Activated CD4-positive, alpha-beta T cell treated with anti-CD3 and anti-CD28 coated beads for 36 hours (primary cell): ENCODE data around the gene LSM11. TPM values are rescaled to one million over a fixed set of nuclear protein-coding genes. Genes with fewer than 3 reads are reported as not detected.
A peak's percentile ranks its signal among the peaks of the same experiment; 100 is the strongest.

Source experiments
- ATAC-seq: fragments of 200-7000 bp; cut with Tn5 transposase; one replicate; pipeline ENCODE4 v1.10.0; 2021; ENCODE audit warnings: mild to moderate bottlenecking, moderate library complexity
- CTCF ChIA-PET: fragments of 350-600 bp; sonication (Branson Sonifier 250); formaldehyde crosslinking; loops from one replicate; lab custom pipeline; 2021; ENCODE audit warnings: antibody characterized with exemption; lab: Charles Lee
- POLR2A ChIA-PET: fragments of 350-600 bp; sonication (Branson Sonifier 250); formaldehyde crosslinking; loops from one replicate; lab custom pipeline; 2021; ENCODE audit warnings: antibody characterized with exemption, inconsistent platforms; lab: Charles Lee
- DNase-seq: peaks from one replicate; pipeline ENCODE4 v3.0.0-alpha.2; 2020
- H3K27ac Mint-ChIP-seq: one replicate; pipeline ENCODE4 v1.8.0; 2021; ENCODE audit warnings: mixed read lengths
- H3K27me3 Mint-ChIP-seq: one replicate; pipeline ENCODE4 v1.8.0; 2021; ENCODE audit warnings: mixed read lengths
- H3K36me3 Mint-ChIP-seq: one replicate; pipeline ENCODE4 v1.8.0; 2021; ENCODE audit warnings: low read depth, mixed read lengths
- H3K4me1 Mint-ChIP-seq: one replicate; pipeline ENCODE4 v1.8.0; 2021; ENCODE audit warnings: mixed read lengths
- H3K4me3 Mint-ChIP-seq: one replicate; pipeline ENCODE4 v1.8.0; 2021; ENCODE audit warnings: mild to moderate bottlenecking, moderate library complexity, mixed read lengths
- H3K9me3 Mint-ChIP-seq: one replicate; pipeline ENCODE4 v1.8.0; 2021; ENCODE audit warnings: low read depth, mixed read lengths
- intact Hi-C, 2 experiments: fragments of 100-400 bp; cut with DNase I in 1 of 2; cut with micrococcal nuclease in 1 of 2; formaldehyde crosslinking; loops; one replicate each; pipeline versions ENCODE4 v1.14.2 to v1.15.1; 2022 to 2024; cut with DNase I, micrococcal nuclease
- total RNA-seq, 2 experiments: library from RNA; stranded (reverse); gene quantifications; one replicate each; pipeline ENCODE4 v1.2.3, GENCODE V29; 2021

The LSM11 gene
- total RNA-seq, 2 experiments from 2014 or later: 6.2 to 8.0 TPM

DNA sequence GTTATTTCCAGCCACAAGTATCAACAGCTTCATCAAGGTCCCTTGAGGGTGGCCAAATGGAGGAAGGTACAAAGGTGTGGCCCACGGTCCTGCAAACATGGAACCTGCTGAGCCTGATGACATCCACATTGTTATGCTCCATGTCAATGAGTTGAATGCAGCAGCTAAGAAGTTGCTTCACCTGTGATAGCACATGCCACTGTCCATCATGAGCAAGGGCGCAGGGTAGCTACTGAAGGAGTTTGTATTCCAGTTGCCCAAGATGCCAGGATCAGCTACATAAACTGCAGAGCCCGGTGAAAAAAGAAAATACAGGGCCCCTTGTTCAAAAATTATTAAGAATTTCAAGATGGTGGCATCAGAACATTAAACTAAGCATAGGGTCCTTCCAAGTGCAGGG is 24.2 kb downstream of the LSM11 start:
- ChIA-PET CTCF (interaction anchor here (0.7 to 0.8 kb wide), 2 partner anchors 416 to 1365 kb away, joined by 3 read pairs; no protein-coding TSS in a partner anchor), POLR2A (no interaction called here)
- Mint-ChIP-seq H3K27me3 (peaks cover 1% of the 10 kb centered on the region), H3K4me1 (peaks cover 5% of the 10 kb centered on the region), H3K36me3 (no peaks in the 10 kb centered on the region), H3K9me3 (no peaks in the 10 kb centered on the region), H3K27ac (no peak overlapping the region), H3K4me3 (no peak overlapping the region)
- ATAC-seq (no peak), DNase-seq (no peak)
- intact Hi-C loops: no loop called here

DNA sequence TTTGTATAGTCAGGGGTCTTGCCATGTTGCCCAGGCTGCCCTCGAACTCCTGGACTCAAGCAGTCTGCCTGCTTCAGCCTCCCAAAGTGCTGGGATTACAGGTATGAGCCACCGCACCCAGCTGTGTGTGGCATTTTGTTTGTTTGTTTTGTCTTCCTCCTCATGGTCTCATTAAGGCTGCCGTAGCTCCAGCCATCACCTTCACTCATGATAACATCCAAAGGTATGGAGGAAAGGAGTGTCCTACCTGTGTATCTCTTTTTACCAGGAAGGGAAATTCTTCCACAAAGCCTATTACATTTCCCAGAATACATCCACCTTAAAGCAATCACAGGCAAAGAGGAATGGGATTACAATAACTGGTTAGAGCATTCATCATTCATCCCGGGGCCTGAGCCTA is 27.2 kb downstream of the LSM11 start:
- DNase-seq (no peak), ATAC-seq (no peak)
- POLR2A ChIA-PET: no interaction called here
- Mint-ChIP-seq H3K4me1 (peaks cover 5% of the 10 kb centered on the region), H3K27me3 (peaks cover 4% of the 10 kb centered on the region), H3K36me3 (no peaks in the 10 kb centered on the region), H3K4me3 (no peak overlapping the region), H3K27ac (no peak overlapping the region), H3K9me3 (no peaks in the 10 kb centered on the region)
- intact Hi-C loops: loop anchor here in 1 of 2 experiments (10.0 kb wide), 1 partner anchor 1876 kb away; no protein-coding TSS in a partner anchor
- CTCF ChIA-PET: interaction anchor here (1.5 to 1.9 kb wide), 2 partner anchors 11 to 12 kb away, joined by 4 to 14 read pairs; no protein-coding TSS in a partner anchor

DNA sequence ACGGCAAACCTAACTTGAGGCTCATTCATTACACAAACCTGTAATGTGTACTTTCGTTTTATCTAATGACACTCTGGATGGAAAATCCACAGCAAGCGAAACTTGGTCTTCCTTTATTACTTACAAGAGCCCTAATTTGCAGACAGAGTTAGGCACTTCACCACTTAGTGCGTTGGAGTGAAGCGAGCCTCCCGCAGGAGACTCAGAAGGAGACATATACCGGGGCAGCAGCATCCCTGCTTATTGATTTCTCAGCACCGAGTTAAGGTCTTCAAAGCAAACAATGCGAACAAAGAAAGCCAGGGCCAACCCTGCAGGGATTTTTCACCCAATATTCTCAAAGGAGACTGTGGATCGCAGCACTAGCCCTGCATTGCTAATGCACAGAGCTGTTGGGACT is 28.6 kb downstream of the LSM11 start:
- peaks cover 5% of the 10 kb centered on the region for H3K4me1 Mint-ChIP-seq
- DNase-seq: peak; percentile 39

DNA sequence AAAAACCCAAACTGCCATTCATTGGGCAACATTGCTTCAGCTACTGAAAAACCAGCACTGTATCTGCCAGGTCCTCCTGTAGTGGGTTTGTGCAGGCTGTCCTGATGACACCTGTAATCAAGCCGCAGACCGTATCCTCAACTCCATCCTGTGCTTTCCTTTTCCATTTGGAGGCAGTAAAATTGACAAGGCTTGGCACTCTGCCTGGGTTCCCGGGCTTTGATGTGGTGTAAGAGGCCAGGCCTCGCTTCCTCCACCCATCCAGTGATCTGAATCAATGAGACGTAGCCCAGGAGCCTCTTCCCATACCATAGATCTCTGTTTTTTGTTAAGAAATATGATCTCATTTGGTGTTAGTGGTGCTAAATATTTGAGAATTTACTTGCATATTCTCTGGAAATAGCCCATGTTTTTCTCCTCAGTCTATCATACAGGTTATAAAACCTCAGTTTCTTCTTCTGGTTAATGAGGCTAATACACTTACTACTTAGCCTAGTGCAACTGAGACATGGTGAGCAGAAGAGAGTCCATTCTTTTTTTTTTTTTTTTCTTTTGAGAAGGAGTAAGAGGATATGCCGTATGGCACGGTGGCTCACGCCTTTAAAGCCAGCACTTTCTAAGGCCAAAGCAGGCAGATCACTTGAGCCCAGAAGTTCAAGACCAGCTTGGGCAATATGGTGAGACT is 34.8 kb downstream of the LSM11 start:
- no peak for ATAC-seq
- Mint-ChIP-seq H3K4me3 (no peak overlapping the region), H3K9me3 (no peaks in the 10 kb centered on the region), H3K27me3 (peaks cover 1% of the 10 kb centered on the region), H3K36me3 (no peaks in the 10 kb centered on the region), H3K27ac (no peak overlapping the region), H3K4me1 (no peaks in the 10 kb centered on the region)
- POLR2A ChIA-PET: no interaction called here
- CTCF ChIA-PET: no interaction called here
- no peak for DNase-seq
- intact Hi-C loops: loop anchor here in 1 of 2 experiments (10.0 kb wide), 1 partner anchor 1883 kb away; no protein-coding TSS in a partner anchor

More for the DNA sequence above, 28.6 kb downstream of the LSM11 start:
- POLR2A ChIA-PET: no interaction called here
- H3K4me3 Mint-ChIP-seq: no peak overlapping the region
- CTCF ChIA-PET: interaction anchor here (1.0 kb wide), 1 partner anchor 34 kb away, joined by 3 read pairs; no protein-coding TSS in a partner anchor
- peak; percentile 83 for ATAC-seq
- no peaks in the 10 kb centered on the region for H3K9me3 Mint-ChIP-seq
- intact Hi-C loops: loop anchor here in 1 of 2 experiments (10.0 kb wide), 1 partner anchor 1877 kb away; no protein-coding TSS in a partner anchor
- no peak overlapping the region for H3K27ac Mint-ChIP-seq
- peaks cover 4% of the 10 kb centered on the region for H3K27me3 Mint-ChIP-seq
- no peaks in the 10 kb centered on the region for H3K36me3 Mint-ChIP-seq

GRCh38 chr5:157779221-157779620 is 35.7 kb downstream of the LSM11 start:
- ATAC-seq (no peak), DNase-seq (no peak)
- CTCF ChIA-PET: no interaction called here
- intact Hi-C loops: loop anchor here in 1 of 2 experiments (10.0 kb wide), 1 partner anchor 1884 kb away; no protein-coding TSS in a partner anchor
- POLR2A ChIA-PET: no interaction called here
- no peaks in the 10 kb centered on the region for H3K9me3 Mint-ChIP-seq
- no peak overlapping the region for H3K4me3 Mint-ChIP-seq
- peaks cover 3% of the 10 kb centered on the region for H3K36me3 Mint-ChIP-seq
- no peak overlapping the region for H3K27ac Mint-ChIP-seq
- no peaks in the 10 kb centered on the region for H3K27me3 Mint-ChIP-seq
- H3K4me1 Mint-ChIP-seq: no peaks in the 10 kb centered on the region

DNA sequence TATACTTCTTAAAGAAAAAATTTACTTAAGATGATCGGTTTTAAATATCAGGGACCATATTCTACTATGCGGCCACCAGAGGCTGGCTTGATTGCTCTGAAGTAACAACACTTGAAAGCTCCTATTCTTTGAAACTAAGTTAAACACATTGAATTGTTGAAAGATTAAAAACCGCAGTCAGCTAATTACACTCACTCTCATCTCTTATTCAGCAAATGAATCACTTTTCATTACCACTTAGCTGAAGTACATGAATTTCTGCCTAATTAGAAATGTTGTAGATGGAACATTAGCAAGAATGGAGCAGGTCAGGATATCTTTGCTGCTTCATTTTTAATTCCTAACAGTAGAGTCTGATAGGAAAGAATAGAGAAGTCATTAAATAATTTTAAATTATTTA is 42.3 kb downstream of the LSM11 start:
- ChIA-PET CTCF (no interaction called here), POLR2A (no interaction called here)
- H3K27me3 Mint-ChIP-seq: no peaks in the 10 kb centered on the region
- H3K27ac Mint-ChIP-seq: no peak overlapping the region
- ATAC-seq (no peak), DNase-seq (no peak)
- no peaks in the 10 kb centered on the region for H3K4me1 Mint-ChIP-seq
- no peaks in the 10 kb centered on the region for H3K9me3 Mint-ChIP-seq
- intact Hi-C loops: no loop called here
- H3K36me3 Mint-ChIP-seq: peaks cover 27% of the 10 kb centered on the region
- no peak overlapping the region for H3K4me3 Mint-ChIP-seq

- H3K27me3 Mint-ChIP-seq: no peaks in the 10 kb centered on the region
- POLR2A ChIA-PET: no interaction called here
Observed at GRCh38 chr5:157793301-157793700, 49.8 kb downstream of the LSM11 start.

GRCh38 chr5:157799578-157799977 is 56.1 kb downstream of the LSM11 start:
- intact Hi-C loops: no loop called here
- H3K9me3 Mint-ChIP-seq: no peaks in the 10 kb centered on the region
- DNase-seq (no peak), ATAC-seq (no peak)
- CTCF ChIA-PET: no interaction called here
- H3K27me3 Mint-ChIP-seq: no peaks in the 10 kb centered on the region
- H3K36me3 Mint-ChIP-seq: peaks cover 18% of the 10 kb centered on the region
- H3K4me3 Mint-ChIP-seq: no peak overlapping the region
- H3K4me1 Mint-ChIP-seq: no peaks in the 10 kb centered on the region
- POLR2A ChIA-PET: no interaction called here
- no peak overlapping the region for H3K27ac Mint-ChIP-seq

More at GRCh38 chr5:157793301-157793700, 49.8 kb downstream of the LSM11 start:
- CTCF ChIA-PET: interaction anchor here (0.6 to 1.9 kb wide), 6 partner anchors 9 to 221 kb away, joined by 3 to 8 read pairs (median 4); no protein-coding TSS in a partner anchor
- H3K4me3 Mint-ChIP-seq: no peak overlapping the region
- peak; percentile 69 for ATAC-seq
- H3K4me1 Mint-ChIP-seq: peaks cover 9% of the 10 kb centered on the region
- intact Hi-C loops: no loop called here
- H3K36me3 Mint-ChIP-seq: peaks cover 41% of the 10 kb centered on the region
- H3K27ac Mint-ChIP-seq: no peak overlapping the region
- DNase-seq: no peak
- H3K9me3 Mint-ChIP-seq: no peaks in the 10 kb centered on the region

DNA sequence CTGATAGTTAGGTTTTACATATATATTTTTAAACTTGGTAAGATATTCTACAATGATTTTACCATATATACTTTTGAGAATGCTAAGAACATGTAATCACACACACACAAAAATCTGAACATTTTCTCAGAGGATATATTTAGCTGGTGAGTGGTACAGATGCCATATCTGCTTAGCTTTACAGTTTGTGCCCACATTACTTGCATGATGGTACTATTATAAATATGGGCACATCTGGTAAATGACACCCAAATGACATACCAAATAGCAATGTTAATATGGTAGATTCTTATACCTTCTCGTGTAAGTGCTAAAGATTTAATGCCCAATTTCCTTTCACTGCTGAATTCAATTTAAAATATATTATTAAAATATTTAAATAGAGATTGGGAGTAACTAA is 56.6 kb downstream of the LSM11 start:
- H3K9me3 Mint-ChIP-seq: no peaks in the 10 kb centered on the region

DNA sequence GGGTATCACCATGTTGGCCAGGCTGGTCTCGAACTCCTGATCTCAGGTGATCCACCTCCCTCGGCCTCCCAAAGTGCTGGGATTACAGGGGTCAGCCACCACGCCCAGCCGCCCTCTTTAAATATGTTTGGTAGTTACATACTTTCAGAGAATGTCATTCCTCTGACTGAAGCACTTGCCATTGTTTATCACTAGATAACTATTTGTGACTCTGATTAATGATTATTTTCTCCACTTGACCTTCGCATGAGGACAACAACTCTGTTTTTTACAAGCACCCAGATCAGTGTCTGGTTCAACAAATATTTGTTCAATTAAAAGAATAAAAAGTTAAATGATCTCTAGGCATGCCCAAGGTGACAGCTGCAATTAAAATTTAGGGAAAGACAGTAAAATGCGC is 59.2 kb downstream of the LSM11 start:
- no peak for ATAC-seq
- POLR2A ChIA-PET: no interaction called here
- H3K4me1 Mint-ChIP-seq: no peaks in the 10 kb centered on the region
- no peak for DNase-seq
- peaks cover 25% of the 10 kb centered on the region for H3K36me3 Mint-ChIP-seq
- no peak overlapping the region for H3K4me3 Mint-ChIP-seq
- intact Hi-C loops: no loop called here
- H3K27me3 Mint-ChIP-seq: no peaks in the 10 kb centered on the region
- CTCF ChIA-PET: no interaction called here
- H3K27ac Mint-ChIP-seq: no peak overlapping the region
- no peaks in the 10 kb centered on the region for H3K9me3 Mint-ChIP-seq

More for the DNA sequence above, 56.6 kb downstream of the LSM11 start:
- no peak overlapping the region for H3K4me3 Mint-ChIP-seq
- DNase-seq: no peak
- no peaks in the 10 kb centered on the region for H3K4me1 Mint-ChIP-seq
- H3K27me3 Mint-ChIP-seq: no peaks in the 10 kb centered on the region
- no peak overlapping the region for H3K27ac Mint-ChIP-seq
- ChIA-PET POLR2A (no interaction called here), CTCF (interaction anchor here (1.4 to 1.6 kb wide), 2 partner anchors 38 to 196 kb away, joined by 3 to 4 read pairs; no protein-coding TSS in a partner anchor)
- H3K36me3 Mint-ChIP-seq: peaks cover 18% of the 10 kb centered on the region
- intact Hi-C loops: no loop called here
- no peak for ATAC-seq

DNA sequence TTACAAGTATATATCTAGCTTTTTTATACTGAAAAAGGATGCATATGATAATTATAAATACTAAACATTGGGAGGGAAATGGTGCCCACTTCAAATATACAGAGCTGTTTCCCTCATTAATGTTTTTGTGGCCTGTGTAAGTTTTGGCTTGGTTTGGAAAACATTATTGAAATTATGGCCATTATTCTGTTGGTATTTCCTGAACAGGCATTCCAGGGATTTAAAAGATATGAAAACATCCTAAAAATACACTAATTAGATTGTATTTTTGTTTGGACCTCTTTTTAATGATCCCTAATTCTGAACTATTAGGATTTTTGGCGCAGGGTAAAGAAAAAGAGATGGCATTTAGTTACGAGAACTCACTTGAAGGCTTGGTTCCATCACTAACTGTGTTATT is 64.5 kb downstream of the LSM11 start:
- ChIA-PET POLR2A (no interaction called here), CTCF (interaction anchor here (0.9 to 2.8 kb wide), 2 partner anchors 10 to 20 kb away, joined by 3 to 14 read pairs; no protein-coding TSS in a partner anchor)
- H3K27ac Mint-ChIP-seq: no peak overlapping the region
- DNase-seq (no peak), ATAC-seq (no peak)
- intact Hi-C loops: no loop called here
- no peaks in the 10 kb centered on the region for H3K4me1 Mint-ChIP-seq
- H3K27me3 Mint-ChIP-seq: no peaks in the 10 kb centered on the region
- no peaks in the 10 kb centered on the region for H3K9me3 Mint-ChIP-seq
- H3K36me3 Mint-ChIP-seq: peaks cover 39% of the 10 kb centered on the region
- H3K4me3 Mint-ChIP-seq: no peak overlapping the region
